ENCODE results near the gene DHH. TPM values are rescaled to one million over a fixed set of nuclear protein-coding genes. Genes with fewer than 3 reads are reported as not detected.

DHH gene
- total and polyA plus RNA-seq, 2 donors (not counting 3 experiments of a cell fraction or from before 2014, with no cell fraction given) = 2.9 to 3.3 TPM

DNA sequence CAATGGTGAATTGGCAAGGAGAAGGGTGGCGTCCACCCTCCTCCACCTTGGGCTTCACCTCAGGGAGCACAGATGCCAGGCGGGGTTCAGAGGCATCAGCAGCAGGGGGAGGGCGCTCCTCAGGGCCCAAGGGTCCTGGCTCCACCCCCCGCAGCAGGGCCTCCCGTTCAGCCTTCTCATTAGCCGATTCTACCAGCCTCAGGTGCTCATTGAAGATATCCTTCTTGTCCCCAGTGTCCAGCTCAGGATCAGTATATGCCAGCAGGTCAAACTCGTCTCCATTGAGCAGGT, 56.7 kb downstream of the DHH start:
- dilution Hi-C loops (cut with MboI; ENCODE audit: extremely low pct_ligation_motif_present, low sequenced_read_pairs) = no loop called here
- H2AFZ ChIP-seq (ENCODE audit: low read depth, low read length) = no peak overlapping the region
- no peak for FAIRE-seq
- intact Hi-C loops (cut with micrococcal nuclease) = no loop called here
- CTCF ChIA-PET = interaction anchor here (1.4 kb wide), 1 partner anchor 83 kb away, joined by 3 read pairs; no protein-coding TSS in a partner anchor
- no peak overlapping the region for H3K4me2 ChIP-seq (ENCODE audit: insufficient read depth, low read length)
- POLR2A ChIA-PET = interaction anchor here (1.4 kb wide), 1 partner anchor 93 kb away, joined by 3 read pairs; the partner anchor contains the start of gene TUBA1B
- TF ChIP-seq POLR2A (IDR thresholded peaks at IDR 0.05; ENCODE audit: low read depth, low read length) = no peak
- no peak for TF ChIP-seq EZH2 (IDR thresholded peaks at IDR 0.05; ENCODE audit: borderline replicate concordance, low read depth, low read length, severe bottlenecking)
- TF ChIP-seq, protein P1, sequence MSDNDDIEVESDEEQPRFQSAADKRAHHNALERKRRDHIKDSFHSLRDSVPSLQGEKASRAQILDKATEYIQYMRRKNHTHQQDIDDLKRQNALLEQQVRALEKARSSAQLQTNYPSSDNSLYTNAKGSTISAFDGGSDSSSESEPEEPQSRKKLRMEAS (IDR thresholded peaks at IDR 0.05; ENCODE audit: insufficient read depth, insufficient read length) = no peak
- TF ChIP-seq, protein P2, sequence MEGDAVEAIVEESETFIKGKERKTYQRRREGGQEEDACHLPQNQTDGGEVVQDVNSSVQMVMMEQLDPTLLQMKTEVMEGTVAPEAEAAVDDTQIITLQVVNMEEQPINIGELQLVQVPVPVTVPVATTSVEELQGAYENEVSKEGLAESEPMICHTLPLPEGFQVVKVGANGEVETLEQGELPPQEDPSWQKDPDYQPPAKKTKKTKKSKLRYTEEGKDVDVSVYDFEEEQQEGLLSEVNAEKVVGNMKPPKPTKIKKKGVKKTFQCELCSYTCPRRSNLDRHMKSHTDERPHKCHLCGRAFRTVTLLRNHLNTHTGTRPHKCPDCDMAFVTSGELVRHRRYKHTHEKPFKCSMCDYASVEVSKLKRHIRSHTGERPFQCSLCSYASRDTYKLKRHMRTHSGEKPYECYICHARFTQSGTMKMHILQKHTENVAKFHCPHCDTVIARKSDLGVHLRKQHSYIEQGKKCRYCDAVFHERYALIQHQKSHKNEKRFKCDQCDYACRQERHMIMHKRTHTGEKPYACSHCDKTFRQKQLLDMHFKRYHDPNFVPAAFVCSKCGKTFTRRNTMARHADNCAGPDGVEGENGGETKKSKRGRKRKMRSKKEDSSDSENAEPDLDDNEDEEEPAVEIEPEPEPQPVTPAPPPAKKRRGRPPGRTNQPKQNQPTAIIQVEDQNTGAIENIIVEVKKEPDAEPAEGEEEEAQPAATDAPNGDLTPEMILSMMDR (IDR thresholded peaks at IDR 0.05; ENCODE audit: extremely low read depth in 1 of 2, insufficient read depth in 1 of 2, low read depth in 1 of 2, low read length in 2 of 2) = no peak
- no peak for TF ChIP-seq FOS (IDR thresholded peaks at IDR 0.05; ENCODE audit: borderline replicate concordance, insufficient read depth, low read length)
- no peak for TF ChIP-seq GATA2 (IDR thresholded peaks at IDR 0.05; ENCODE audit: insufficient read depth, insufficient read length, low read depth, low read length)
- no peak for TF ChIP-seq JUN (IDR thresholded peaks at IDR 0.05; ENCODE audit: borderline replicate concordance, insufficient read depth, insufficient read length, low read depth)
- no peak for TF ChIP-seq POLR2AphosphoS5 (IDR thresholded peaks at IDR 0.05; ENCODE audit: insufficient read depth, low read depth, low read length)
- no peak for TF ChIP-seq MYC (IDR thresholded peaks at IDR 0.05; ENCODE audit: low read depth, low read length)
- H3K4me1 ChIP-seq (ENCODE audit: control insufficient read depth, extremely low read depth, insufficient read depth, low read length) = no peaks in the 10 kb centered on the region
- DNase-seq (ENCODE audit: low read depth, low spot score) = no peak
- no peaks in the 10 kb centered on the region for H3K9me3 ChIP-seq (replicated peaks; ENCODE audit: control insufficient read depth, insufficient read depth, low read length)
- no peaks in the 10 kb centered on the region for H3K79me2 ChIP-seq (ENCODE audit: control insufficient read depth, insufficient read depth, low read length)
- peaks cover 44 to 77% of the 10 kb centered on the region in 2 experiments for H3K36me3 ChIP-seq (ENCODE audit: control insufficient read depth in 2 of 2, extremely low read depth in 1 of 2, insufficient read depth in 2 of 2, low read length in 2 of 2)
- H3K27ac ChIP-seq (ENCODE audit: insufficient read depth, low read depth, low read length) = no peak overlapping the region
- BruUV-seq (replicated peaks) = no TSS peak
- no peaks in the 10 kb centered on the region for H3K9me1 ChIP-seq (replicated peaks; ENCODE audit: control insufficient read depth, extremely low read depth, insufficient read depth, low read length)
- no peaks in the 10 kb centered on the region for H3K27me3 ChIP-seq (ENCODE audit: control insufficient read depth in 2 of 2, insufficient read depth in 2 of 2, low read length in 2 of 2)
- no peak overlapping the region for H3K9ac ChIP-seq (replicated peaks; ENCODE audit: extremely low read depth, insufficient read depth, low read length)
- no peak overlapping the region for H3K4me3 ChIP-seq (replicated peaks in 1 of 3; ENCODE audit: insufficient read depth in 1 of 3, low read depth in 1 of 3, low read length in 3 of 3)
- no peaks in the 10 kb centered on the region for H4K20me1 ChIP-seq (replicated peaks; ENCODE audit: control insufficient read depth, extremely low read depth, insufficient read depth, low read length)

All from endothelial cell of umbilical vein (primary cell).